ENCODE results near the gene PIEZO2. TPM values are rescaled to one million over a fixed set of nuclear protein-coding genes. Genes with fewer than 3 reads are reported as not detected.

PIEZO2 gene
- total RNA-seq, 1 experiment from 2014 or later: 8.9 TPM

- DNase-seq (ENCODE audit: low spot score): no peak
These were observed 84.5 kb downstream of the PIEZO2 start for GRCh38 chr18:11064727-11065460.

GRCh38 chr18:11064106-11064505 is 85.3 kb downstream of the PIEZO2 start:
- no peak for DNase-seq (ENCODE audit: low spot score)

GRCh38 chr18:11055721-11056120 is 93.6 kb downstream of the PIEZO2 start:
- no peak for DNase-seq (ENCODE audit: low spot score)

- DNase-seq (ENCODE audit: low spot score): no peak
These were observed 94.9 kb downstream of the PIEZO2 start for GRCh38 chr18:11054497-11054896.

GRCh38 chr18:11053293-11053692 is 96.1 kb downstream of the PIEZO2 start:
- no peak for DNase-seq (ENCODE audit: low spot score)

- no peak for DNase-seq (ENCODE audit: low spot score)
These were observed 96.6 kb downstream of the PIEZO2 start for GRCh38 chr18:11052800-11053199.

GRCh38 chr18:11051462-11051861 is 97.9 kb downstream of the PIEZO2 start:
- no peak for DNase-seq (ENCODE audit: low spot score)

GRCh38 chr18:11050966-11051365 is 98.4 kb downstream of the PIEZO2 start:
- DNase-seq (ENCODE audit: low spot score): no peak

- no peak for DNase-seq (ENCODE audit: low spot score)
These were observed 101.6 kb downstream of the PIEZO2 start for GRCh38 chr18:11047817-11048216.

- DNase-seq (ENCODE audit: low spot score): no peak
These were observed 102.2 kb downstream of the PIEZO2 start for GRCh38 chr18:11047156-11047555.

- DNase-seq (ENCODE audit: low spot score): no peak
These were observed 103.2 kb downstream of the PIEZO2 start for GRCh38 chr18:11046140-11046539.

GRCh38 chr18:11043694-11044093 is 105.7 kb downstream of the PIEZO2 start:
- no peak for DNase-seq (ENCODE audit: low spot score)

- DNase-seq (ENCODE audit: low spot score): no peak
These were observed 107.1 kb downstream of the PIEZO2 start for GRCh38 chr18:11042247-11042646.

GRCh38 chr18:11040823-11041656 is 108.3 kb downstream of the PIEZO2 start:
- peak; percentile 51 for DNase-seq (ENCODE audit: low spot score)

GRCh38 chr18:11040359-11040758 is 109.0 kb downstream of the PIEZO2 start:
- DNase-seq (ENCODE audit: low spot score): no peak

- no peak for DNase-seq (ENCODE audit: low spot score)
These were observed 111.7 kb downstream of the PIEZO2 start for GRCh38 chr18:11037533-11038240.

GRCh38 chr18:11035814-11036495 is 113.4 kb downstream of the PIEZO2 start:
- no peak for DNase-seq (ENCODE audit: low spot score)

GRCh38 chr18:11035376-11035775 is 114.0 kb downstream of the PIEZO2 start:
- no peak for DNase-seq (ENCODE audit: low spot score)

GRCh38 chr18:11034884-11035283 is 114.5 kb downstream of the PIEZO2 start:
- peak; percentile 52 for DNase-seq (ENCODE audit: low spot score)

GRCh38 chr18:11033503-11033902 is 115.9 kb downstream of the PIEZO2 start:
- no peak for DNase-seq (ENCODE audit: low spot score)

GRCh38 chr18:11031966-11032365 is 117.4 kb downstream of the PIEZO2 start:
- no peak for DNase-seq (ENCODE audit: low spot score)

- DNase-seq (ENCODE audit: low spot score): no peak
These were observed 120.3 kb downstream of the PIEZO2 start for GRCh38 chr18:11029021-11029420.
